Hair follicle dermal papilla cell (primary cell): ENCODE data around the gene NIT1. TPM values are rescaled to one million over a fixed set of nuclear protein-coding genes. Genes with fewer than 3 reads are reported as not detected.

Source experiments
- small RNA-seq: library from RNA; depleted of rRNA; stranded (forward); fragments of <200 nt; gene quantifications from one replicate; pipeline ENCODE3, GENCODE V24; 2012
- total RNA-seq: library from RNA; depleted of rRNA; stranded (reverse); fragments of >200 nt; gene quantifications from 2 replicates; pipeline ENCODE4 v1.2.3, GENCODE V29; 2012

NIT1 gene
- 29.9 and 32.1 TPM in 2 replicates for total RNA-seq

GRCh38 chr1:161117759-161118581 is at the start of gene NIT1, which contains the start of gene PFDN2:
Gene NIT1, plus strand, starts transcription at chr1:161118105. Its CDS starts 72 bp downstream, at chr1:161118177.
Gene PFDN2, minus strand, starts transcription at chr1:161118037. Its CDS starts 11 bp downstream, at chr1:161118026.

DNA sequence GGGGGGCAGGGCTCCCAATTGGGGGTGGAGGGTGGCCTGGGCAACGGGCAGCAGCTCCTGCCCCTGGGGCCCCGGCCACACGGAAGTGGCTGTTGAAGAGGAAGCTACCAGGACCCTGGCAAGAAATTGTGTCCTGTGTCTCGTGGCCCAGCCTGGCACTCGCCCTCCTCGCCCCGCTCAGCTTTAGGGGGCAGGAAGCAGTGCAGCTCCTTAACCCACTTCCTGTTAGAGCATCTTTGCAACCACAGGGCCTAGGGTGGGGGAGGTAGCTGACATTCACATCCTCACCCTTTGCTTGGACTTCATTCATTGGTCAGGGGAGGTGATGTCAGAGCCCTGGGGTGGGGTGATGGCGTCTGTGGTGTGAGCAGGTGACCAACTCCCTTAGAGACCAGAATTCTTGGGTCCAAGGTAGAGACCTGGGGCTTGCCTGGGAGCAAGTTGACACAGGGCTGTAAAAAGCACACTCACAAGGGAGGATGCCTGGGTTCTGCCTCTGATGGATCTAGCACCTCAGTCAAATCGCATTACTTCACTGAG is 48.1 kb upstream of the NIT1 start, which contains the start of gene ARHGAP30:
ARHGAP30 (minus strand) TSS at position 161 of the 540 bp plus-strand sequence. CDS start 267 bp downstream, outside the sequence.

GRCh38 chr1:161089251-161089924 is 28.5 kb upstream of the NIT1 start, which contains the start of gene NECTIN4:
Gene NECTIN4, minus strand, starts transcription at chr1:161089558. Its CDS starts 262 bp downstream, at chr1:161089296.

DNA sequence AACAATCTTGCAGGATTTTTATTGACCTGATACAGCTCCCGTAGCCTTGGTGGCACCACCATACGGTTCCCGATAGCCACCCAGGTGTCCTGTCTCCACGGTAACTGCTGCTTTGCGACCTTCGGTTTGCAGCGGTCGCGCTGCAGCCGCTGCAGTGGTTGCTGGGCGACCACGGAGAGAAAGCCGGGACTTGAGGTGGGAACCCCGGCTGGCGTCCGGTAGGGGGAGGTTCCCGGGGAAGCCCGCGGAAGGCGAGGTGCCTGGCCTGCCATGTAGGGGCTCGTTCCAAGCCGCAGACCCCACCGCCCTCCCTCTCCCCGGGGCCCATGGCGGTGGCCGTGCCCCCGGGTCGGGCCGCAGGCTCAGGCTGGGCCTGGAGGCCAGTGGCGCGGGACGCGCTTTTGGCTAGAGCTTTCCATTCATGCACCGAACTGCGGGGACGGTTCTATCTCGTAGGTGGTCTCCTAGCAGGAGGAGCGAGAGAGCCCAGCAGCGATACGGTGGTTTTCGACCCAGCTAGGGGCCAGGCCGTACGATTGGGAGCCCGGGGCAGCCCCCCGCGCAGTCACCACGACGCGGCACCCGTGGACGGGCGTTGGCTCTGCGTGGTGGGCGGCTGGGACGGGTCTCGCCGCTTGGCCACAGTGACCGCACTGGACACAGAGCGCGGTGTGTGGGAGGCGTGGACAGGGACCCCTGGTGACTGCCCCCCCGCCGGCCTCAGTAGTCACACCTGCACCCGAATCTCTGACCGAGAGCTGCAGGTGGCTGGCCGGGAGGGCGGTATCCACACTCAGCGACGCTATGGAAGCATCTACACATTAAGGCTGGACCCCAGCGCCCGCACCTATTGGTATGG is 19.5 kb upstream of the NIT1 start, which contains the start of gene KLHDC9:
KLHDC9 (plus strand) TSS at position 152 of the 859 bp plus-strand sequence; CDS start at position 327, 175 bp downstream.

GRCh38 chr1:161132410-161133219 is 14.7 kb downstream of the NIT1 start, which contains the start of gene DEDD:
Gene DEDD, minus strand, starts transcription at chr1:161132667. Its CDS starts 8,205 bp downstream, at chr1:161124462.

GRCh38 chr1:161153682-161154337 is 35.9 kb downstream of the NIT1 start, which contains the start of gene UFC1:
Gene UFC1, plus strand, starts transcription at chr1:161153978. Its CDS starts 20 bp downstream, at chr1:161153998.

GRCh38 chr1:161159087-161159912 is 41.4 kb downstream of the NIT1 start, which contains the start of gene USP21:
Gene USP21, plus strand, starts transcription at chr1:161159500. Its CDS starts 1,141 bp downstream, at chr1:161160641.

DNA sequence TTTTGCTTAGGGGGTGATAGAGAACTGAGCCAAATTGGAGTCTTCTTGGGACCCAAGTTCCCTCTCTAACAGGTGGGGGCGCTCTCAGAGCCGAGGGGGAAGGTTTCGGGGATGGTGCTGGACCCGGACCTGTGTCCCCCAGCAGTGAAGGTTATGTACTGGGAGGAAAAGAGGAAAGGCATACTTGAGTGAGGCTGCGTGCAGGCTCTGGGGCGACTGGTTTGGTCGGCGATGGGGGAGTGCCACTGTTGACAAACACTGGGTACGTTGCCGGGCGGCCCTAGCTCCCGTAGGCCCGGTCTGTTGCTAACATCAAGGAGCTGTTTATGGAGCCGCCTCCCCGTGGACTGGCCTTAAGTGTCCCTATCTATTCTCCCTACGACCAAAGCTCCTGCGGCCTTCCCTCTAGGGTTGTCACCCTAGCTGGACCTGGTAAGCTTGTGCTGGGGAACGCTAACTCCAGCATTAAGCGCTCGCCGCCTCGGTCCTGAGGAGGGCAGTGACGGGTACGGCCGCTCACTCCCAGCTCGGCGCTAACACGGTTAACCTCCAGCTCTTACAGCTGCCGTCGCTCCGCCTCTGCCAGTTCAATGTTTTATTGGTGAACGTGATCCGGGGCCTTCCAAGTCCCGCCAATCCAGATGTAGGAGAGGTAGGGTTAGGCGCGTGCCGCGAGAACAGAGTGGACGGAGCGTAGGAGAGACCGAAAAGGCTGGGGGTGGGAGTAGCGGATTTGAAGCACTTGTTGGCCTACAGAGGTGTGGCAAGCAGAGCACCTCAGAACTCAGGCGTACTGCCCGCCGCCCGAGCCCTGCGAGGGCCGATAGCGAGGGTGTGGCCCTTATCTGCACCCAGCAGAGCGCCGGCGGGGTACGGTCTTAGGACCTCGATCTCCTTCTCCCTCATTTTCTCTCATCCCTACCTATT is 48.1 kb downstream of the NIT1 start, which contains the start of gene PPOX:
PPOX (plus strand) TSS at position 685 of the 927 bp plus-strand sequence. CDS start 422 bp downstream, outside the sequence.

Small RNA genes within 50 kb of the gene (small RNA-seq; reads per million reads assigned to genes)
- not detected for gene RF01225

Other genes with a start within 250 kb of the NIT1 start
- gene ITLN1, start 232.9 kb upstream of the NIT1 start, total RNA-seq, result not detected in 2 replicates
- gene ITLN2, start 163.3 kb upstream of the NIT1 start, total RNA-seq, result not detected in 2 replicates
- gene F11R, start 97.0 kb upstream of the NIT1 start, total RNA-seq, result 2.1 and 3.6 TPM in 2 replicates
- 1.5 TPM in 1 of 2 replicates, not detected in the other for gene TSTD1, start 79.1 kb upstream of the NIT1 start, total RNA-seq
- 60.5 and 62.1 TPM in 2 replicates for gene USF1, start 72.1 kb upstream of the NIT1 start, total RNA-seq
- not detected in 2 replicates for gene ARHGAP30, start 48.2 kb upstream of the NIT1 start, total RNA-seq
- 0.12 and 0.49 TPM in 2 replicates for gene NECTIN4, start 28.5 kb upstream of the NIT1 start, total RNA-seq
- 0.65 and 2.2 TPM in 2 replicates for gene KLHDC9, start 19.7 kb upstream of the NIT1 start, total RNA-seq
- gene PFDN2, start 68 bp upstream of the NIT1 start, total RNA-seq, result 10.7 and 14.1 TPM in 2 replicates
- 42.4 and 47.7 TPM in 2 replicates for gene DEDD, start 14.6 kb downstream of the NIT1 start, total RNA-seq
- gene UFC1, start 35.9 kb downstream of the NIT1 start, total RNA-seq, result 56.3 and 58.4 TPM in 2 replicates
- gene USP21, start 41.4 kb downstream of the NIT1 start, total RNA-seq, result 7.9 and 10.1 TPM in 2 replicates
- 7.6 and 8.6 TPM in 2 replicates for gene PPOX, start 48.3 kb downstream of the NIT1 start, total RNA-seq
- gene B4GALT3, start 59.4 kb downstream of the NIT1 start, total RNA-seq, result 18.2 and 22.4 TPM in 2 replicates
- 15.5 and 21.4 TPM in 2 replicates for gene ADAMTS4, start 80.9 kb downstream of the NIT1 start, total RNA-seq
- 80.5 and 94.1 TPM in 2 replicates for gene NDUFS2, start 84.3 kb downstream of the NIT1 start, total RNA-seq
- 0.97 TPM in 1 of 2 replicates, not detected in the other for gene FCER1G, start 97.2 kb downstream of the NIT1 start, total RNA-seq
- not detected in 2 replicates for gene APOA2, start 105.5 kb downstream of the NIT1 start, total RNA-seq
- gene TOMM40L, start 108.0 kb downstream of the NIT1 start, total RNA-seq, result 13.3 and 13.5 TPM in 2 replicates
- not detected in 2 replicates for gene NR1I3, start 120.1 kb downstream of the NIT1 start, total RNA-seq
- not detected in 2 replicates for gene PCP4L1, start 140.6 kb downstream of the NIT1 start, total RNA-seq
- 0.32 and 0.49 TPM in 2 replicates for gene MPZ, start 191.9 kb downstream of the NIT1 start, total RNA-seq
- gene SDHC, start 196.3 kb downstream of the NIT1 start, total RNA-seq, result 24.7 and 63.3 TPM in 2 replicates
- not detected in 2 replicates for gene CFAP126, start 249.8 kb downstream of the NIT1 start, total RNA-seq